ENCODE results near the gene KCTD14.
"Not testable (repeated sequence)": the region's sequence is repeated elsewhere in the genome, so short reads cannot be mapped to it uniquely, and the experiment has no call there.

Gene KCTD14, protein sequence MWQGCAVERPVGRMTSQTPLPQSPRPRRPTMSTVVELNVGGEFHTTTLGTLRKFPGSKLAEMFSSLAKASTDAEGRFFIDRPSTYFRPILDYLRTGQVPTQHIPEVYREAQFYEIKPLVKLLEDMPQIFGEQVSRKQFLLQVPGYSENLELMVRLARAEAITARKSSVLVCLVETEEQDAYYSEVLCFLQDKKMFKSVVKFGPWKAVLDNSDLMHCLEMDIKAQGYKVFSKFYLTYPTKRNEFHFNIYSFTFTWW
- 0 to 0.54 (median 0.11) reads per million in 4 donors for total RNA-seq

DNA sequence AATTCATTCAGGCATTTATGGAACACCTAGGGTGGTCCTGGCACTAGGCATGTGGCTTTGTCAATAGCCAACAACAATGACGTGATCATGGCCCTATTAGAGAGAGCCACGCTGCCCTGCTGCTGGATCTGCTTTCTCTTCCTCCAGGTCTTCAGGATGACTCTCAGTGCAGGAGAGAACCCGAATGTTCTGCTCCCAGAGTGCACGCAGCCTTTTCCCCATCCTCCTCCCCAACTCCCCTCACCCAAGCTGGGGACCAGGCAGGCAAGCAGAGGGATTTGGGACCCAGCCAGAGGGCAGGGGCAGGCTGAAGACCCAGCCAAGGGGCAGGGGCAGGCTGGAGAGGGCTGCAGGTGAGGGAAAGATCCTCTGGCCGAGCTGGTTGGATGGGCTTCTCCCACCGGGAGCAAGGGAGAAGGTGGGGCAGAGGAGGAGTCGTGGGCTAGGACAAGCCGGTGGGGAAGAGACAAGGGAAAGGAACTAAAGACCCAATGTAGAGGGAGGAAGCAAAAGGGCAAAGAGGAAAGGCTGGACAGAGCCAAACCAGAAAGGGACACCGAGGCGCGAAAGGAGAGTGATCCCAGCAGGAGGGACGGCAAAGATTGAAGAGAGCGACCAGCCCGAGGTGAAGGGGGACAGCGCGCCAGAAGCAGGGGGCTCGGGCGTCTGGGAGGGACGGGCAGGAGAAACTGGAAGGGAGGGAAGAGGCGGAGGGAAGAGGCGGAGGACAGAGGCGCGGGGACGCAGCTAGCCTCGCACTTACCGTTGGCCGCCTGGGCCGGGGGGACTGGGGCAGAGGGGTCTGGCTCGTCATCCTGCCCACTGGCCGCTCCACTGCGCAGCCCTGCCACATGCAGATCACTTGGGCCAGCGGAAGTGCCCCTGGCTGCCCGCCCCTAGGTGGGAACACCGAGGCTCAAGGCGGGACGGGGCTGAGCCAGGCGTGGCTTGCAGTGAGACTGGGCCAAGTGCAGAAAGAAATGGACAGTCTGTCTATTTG, at the start of gene KCTD14:
Gene KCTD14 (minus strand): TSS at position 880 of the 1,000 bp plus-strand sequence. CDS start 27 bp downstream, at position 853.
- DNase-seq = no peak

GRCh38 chr11:78072455-78072854, 49.4 kb upstream of the KCTD14 start:
- no peak for DNase-seq

- no peak for DNase-seq
These were observed 48.6 kb upstream of the KCTD14 start for GRCh38 chr11:78071717-78072116.

DNA sequence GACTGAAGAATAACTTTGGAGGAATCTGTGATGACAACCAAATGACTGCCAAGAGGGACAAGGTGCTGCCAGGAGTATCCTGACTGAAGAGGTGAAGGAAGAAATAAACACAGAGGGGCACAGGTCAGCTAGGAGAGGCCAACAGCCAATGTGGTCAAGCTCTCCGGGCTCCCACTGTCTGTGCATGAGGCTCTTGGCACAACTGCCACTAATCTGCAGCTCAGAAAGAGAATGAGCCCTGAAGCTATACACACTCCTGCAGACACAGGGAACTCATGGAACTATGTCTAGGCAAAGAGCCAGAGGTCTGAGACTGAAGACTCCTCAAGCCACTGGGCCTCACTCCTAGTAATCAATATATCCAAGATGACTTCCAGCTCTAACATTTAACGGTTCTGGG, 47.5 kb upstream of the KCTD14 start:
- DNase-seq = no peak

GRCh38 chr11:78069465-78069864, 46.4 kb upstream of the KCTD14 start:
- DNase-seq = no peak

DNA sequence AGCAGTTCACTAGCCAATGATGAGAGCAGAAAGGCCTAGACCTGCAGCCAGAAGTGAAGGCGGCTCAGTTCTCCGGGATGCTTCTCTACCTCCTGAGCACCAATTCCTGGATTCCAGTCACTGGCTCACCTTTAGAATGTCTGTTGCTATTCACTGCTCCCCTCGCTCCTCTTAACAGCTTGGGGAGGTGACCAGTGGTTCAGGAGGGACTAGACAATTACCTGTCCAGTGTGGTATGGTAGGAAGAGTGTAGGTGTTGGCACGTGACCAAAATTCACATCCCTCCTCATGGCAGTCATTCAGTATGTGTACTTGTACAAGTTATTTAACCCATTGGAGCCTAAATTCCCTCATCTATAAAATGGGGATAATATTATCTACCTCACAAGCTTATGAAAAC, 44.6 kb upstream of the KCTD14 start:
- DNase-seq = no peak

DNA sequence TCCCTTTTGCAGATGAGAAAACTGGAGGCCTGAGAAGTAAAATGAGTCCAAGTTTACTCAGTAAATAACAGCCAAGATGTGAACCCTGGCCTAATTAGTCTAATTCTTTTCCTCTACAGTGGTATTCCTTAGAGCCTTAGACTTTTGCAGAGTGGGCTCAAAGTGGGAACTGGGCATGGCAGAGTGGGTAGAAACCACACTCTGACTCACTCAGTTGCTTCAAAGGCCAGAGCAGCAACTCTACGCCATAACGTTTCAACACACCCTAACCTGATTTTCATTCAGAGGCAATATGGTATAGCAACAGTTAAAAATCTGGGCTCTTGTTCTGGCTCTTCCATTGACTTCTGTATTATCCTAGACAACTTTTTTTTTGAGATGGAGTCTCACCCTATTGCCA, 43.4 kb upstream of the KCTD14 start:
- no peak for DNase-seq

GRCh38 chr11:78065203-78065602, 42.1 kb upstream of the KCTD14 start:
- DNase-seq = no peak

- no peak for DNase-seq
These were observed 40.5 kb upstream of the KCTD14 start, which contains the start of gene THRSP for GRCh38 chr11:78063440-78064181. Gene THRSP (plus strand): TSS chr11:78063861. CDS start chr11:78063882, 21 bp downstream.

DNA sequence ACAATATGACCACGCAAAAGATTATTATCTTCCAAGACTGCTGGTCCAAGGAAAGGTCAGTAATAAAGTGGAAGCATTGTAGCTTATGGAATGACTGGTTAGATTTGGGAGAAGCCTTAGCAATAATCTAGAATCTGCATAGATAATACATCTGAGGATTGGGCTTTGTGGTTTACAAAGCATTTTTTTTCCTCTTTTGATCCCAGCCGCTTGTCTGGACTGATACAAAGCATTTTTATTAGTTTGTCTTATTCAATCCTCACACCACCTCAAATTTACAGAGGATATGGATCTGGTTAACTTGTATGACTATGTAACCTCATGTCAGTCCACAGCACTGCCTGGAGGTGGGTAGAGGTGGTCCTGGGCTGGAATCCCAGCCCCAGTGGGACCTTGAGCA, 39.6 kb upstream of the KCTD14 start:
- no peak for DNase-seq

DNA sequence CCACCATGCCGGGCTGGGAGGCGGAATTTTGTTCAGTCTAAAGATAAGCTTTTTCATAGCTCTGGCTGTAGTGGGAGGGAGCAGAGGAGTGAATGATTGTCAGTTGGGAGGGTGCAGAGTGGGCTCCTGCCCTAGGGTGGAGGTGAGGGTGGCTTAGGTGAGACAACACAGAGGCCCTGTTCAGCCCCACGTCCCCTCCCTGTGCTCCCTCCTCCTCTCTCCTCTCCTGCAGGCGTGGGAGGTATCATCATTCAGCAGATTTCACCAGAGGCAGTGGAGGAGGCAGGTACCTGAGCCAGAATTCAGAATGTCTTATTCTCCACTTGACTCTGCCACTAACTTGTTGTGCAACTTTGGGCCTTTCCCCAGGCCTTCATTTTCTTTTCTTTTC, 38.8 kb upstream of the KCTD14 start:
- no peak for DNase-seq

GRCh38 chr11:78061088-78061920, 38.2 kb upstream of the KCTD14 start:
- DNase-seq = no peak

- no peak for DNase-seq
These were observed 37.5 kb upstream of the KCTD14 start for GRCh38 chr11:78060533-78060932.

DNA sequence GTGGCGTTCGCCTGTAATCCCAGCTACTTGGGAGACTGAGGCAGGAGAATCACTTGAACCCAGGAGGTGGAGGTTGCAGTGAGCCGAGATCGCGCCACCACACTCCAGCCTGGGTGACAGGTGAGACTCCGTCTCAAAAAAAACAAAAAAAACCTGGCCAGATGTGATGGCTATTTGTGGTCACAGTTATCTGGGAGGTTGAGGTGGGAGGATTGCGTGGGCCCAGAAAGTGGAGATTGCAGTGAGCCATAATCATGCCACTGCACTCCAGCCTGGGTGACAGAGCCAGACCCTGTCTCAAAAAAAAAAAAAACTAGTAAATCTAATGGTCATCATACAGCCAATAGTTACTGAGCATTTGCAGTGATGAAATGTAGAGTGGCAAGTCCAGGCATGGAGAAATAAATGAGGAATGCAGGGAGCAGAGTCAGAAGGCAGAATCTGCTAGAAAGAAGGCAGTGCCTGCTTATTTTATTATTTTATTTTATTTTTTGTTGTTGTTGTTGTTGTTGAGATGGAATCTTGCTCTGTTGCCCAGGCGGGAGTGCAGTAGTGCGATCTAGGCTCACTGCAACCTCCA, 36.8 kb upstream of the KCTD14 start:
- DNase-seq = not testable (repeated sequence)

GRCh38 chr11:78057462-78058055, 34.5 kb upstream of the KCTD14 start:
- no peak for DNase-seq

DNA sequence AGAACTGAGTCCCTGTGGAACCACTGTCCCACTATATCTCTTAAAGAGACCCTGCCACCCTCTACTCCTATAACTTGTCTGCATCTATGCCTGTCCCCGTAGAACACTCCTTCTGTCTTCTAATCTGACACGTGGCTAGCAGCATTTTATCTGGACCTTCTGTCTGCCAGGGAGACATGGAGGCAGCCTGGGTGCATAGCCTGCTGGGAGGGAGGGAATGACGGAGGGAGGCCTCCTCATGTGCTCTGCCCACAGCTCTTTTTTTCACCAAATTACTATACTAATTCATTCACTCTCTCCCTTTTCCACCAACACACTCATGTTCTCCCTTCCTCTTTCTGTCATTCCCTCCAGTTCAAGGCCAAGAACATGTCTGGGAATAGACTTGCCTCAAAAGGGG, 33.0 kb upstream of the KCTD14 start:
- DNase-seq = no peak

DNA sequence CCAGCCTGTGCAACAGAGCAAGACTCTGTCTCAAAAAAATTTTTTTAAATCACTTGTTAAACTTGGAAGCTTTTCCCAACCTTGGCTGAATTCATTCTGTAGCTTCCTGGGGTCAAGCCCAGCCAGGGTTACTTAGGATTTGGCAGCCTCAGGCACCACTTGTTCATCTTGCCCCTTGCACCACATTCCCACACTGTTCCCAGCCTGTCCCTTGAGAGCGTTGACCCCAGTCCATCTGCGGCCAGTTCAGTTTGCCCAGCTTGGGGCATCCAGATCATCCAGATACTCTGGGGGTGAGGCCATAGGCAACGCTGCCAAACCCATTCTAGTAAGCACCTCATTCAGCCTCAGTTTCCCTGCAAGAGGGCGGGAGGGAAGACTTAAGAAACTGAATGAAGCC, 31.9 kb upstream of the KCTD14 start:
- DNase-seq = no peak

DNA sequence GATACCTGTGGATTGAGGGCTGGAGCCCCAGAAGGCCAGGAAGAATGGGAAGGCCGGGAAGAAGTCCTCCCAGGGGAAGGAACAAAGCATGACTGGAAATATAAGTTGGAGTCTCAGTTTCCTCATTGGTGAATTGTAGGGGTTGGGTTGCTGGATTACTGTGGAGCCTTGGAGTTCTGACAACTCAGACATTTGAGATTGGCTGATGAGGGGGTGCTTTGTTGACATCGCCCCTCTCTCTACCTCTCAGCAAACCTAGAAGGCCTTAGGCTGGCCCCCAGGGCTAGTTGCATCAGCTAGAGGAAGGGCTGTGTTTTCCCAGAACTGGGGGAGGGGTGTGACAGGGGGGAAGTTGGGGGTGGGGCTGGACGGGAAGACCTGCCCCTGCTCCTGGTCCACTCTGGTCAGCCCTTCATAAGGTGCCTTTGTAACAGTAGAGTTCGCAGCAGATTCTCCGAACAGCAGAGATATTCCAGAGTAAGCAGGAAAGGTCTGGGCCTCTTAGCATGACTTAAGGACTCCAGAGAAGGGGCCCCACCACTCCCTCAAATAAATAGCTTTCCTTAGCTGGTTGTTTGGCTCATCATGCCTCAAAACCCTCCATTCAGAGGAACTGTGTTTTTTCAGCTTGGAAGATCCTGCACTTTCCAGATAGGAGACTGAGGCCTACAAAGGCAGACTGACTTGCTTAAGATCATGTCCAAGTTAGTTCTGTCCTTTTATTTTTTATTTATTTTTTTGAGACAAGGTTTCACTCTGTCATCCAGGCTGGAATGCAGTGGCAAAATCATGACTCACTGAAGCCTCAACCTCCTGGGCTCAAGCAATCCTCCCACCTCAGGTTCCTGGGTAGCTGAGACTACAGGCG, 28.1 kb upstream of the KCTD14 start:
- peak in 1 of 5 donors; percentile 34 for DNase-seq

DNA sequence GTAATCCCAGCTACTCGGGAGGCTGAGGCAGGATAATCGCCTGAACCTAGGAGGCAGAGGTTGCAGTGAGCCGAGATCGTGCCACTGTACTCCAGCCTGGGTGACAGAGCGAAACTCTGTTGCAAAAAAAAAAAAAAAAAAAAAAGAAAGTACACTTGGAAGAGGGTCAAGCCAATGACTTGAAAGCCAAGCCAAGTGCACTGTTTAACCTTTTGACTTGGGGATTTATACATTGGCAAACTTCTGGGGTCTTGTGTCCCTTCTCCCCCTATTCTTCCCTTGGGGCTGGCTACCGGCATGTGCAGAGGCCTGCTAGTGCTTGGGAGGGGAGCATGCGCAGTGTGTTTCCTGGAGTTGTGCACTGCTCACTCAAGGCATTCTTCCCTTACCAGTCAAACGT, 26.3 kb upstream of the KCTD14 start:
- DNase-seq = no peak

- no peak for DNase-seq
These were observed 25.5 kb upstream of the KCTD14 start for GRCh38 chr11:78048561-78048960.
